ENCODE data around the gene E4F1. TPM values are rescaled to one million over a fixed set of nuclear protein-coding genes. Genes with fewer than 3 reads are reported as not detected.

Gene E4F1
- total RNA-seq, 1 experiment from 2014 or later: 34.4 TPM

DNA sequence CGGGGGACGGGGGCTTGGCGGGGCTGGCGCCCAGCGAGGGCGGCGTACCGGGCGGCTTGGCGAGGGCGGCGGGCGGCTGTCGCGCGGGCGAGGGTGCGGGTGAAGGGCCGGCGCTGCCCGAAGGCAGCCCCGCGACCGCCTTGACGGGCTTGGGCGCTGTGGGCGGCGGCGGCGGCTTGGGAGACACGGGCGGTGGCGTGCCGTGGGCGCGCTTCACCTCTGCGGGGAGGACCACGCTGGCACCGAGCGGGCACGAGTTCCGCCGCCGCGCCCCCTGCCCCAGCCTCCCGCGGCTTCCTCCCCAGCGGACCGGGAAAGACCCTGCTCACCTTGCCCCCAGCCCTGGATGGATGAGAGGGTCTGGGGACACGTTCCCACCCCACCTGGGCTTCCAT is 44.3 kb upstream of the E4F1 start:
- ChIA-PET POLR2A (no interaction called here), CTCF (no interaction called here)
- Mint-ChIP-seq H3K4me1 (0 out of 2 replicates have a peak, but pooled peaks cover 3% of the 10 kb centered on the region), H3K27ac (no peak overlapping the region), H3K27me3 (ENCODE audit: low read depth) (no peaks in the 10 kb centered on the region), H3K9me3 (no peaks in the 10 kb centered on the region), H3K4me3 (no peak overlapping the region), H3K36me3 (peaks cover 10% of the 10 kb centered on the region)
- ATAC-seq (peak; percentile 1), DNase-seq (ENCODE audit: low spot score) (no peak)
- no peak for TF ChIP-seq ZNF263 (CRISPR knock-in tag; IDR thresholded peaks at IDR 0.05; ENCODE audit: low read depth)
- TF ChIP-seq, protein P1, sequence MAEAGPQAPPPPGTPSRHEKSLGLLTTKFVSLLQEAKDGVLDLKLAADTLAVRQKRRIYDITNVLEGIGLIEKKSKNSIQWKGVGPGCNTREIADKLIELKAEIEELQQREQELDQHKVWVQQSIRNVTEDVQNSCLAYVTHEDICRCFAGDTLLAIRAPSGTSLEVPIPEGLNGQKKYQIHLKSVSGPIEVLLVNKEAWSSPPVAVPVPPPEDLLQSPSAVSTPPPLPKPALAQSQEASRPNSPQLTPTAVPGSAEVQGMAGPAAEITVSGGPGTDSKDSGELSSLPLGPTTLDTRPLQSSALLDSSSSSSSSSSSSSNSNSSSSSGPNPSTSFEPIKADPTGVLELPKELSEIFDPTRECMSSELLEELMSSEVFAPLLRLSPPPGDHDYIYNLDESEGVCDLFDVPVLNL (CRISPR knock-in tag; IDR thresholded peaks at IDR 0.05; ENCODE audit: borderline replicate concordance, low read depth): 0 out of 2 replicates have a peak, but pooled peaks have one; percentile 12

DNA sequence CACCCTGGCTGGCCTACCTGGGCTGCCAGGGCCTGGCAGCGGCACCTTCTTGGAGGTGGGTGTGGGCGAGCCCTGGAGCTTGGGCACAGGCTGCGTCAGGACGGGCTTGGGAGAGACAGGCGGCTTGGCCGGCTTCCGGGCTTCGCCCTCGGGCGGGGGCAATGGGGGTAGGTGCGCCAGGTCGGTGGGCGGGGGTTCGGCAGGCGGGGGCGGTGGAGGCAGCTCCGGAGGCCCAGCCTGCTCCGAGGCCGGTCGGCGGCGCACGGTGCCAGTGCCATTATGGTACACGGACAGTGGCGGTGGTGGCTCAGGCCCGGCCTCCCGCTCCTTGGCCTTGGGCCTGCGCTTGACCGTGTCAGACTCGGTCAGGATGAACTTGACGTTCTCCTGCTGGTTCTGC is 43.8 kb upstream of the E4F1 start:
- TF ChIP-seq, protein P2, sequence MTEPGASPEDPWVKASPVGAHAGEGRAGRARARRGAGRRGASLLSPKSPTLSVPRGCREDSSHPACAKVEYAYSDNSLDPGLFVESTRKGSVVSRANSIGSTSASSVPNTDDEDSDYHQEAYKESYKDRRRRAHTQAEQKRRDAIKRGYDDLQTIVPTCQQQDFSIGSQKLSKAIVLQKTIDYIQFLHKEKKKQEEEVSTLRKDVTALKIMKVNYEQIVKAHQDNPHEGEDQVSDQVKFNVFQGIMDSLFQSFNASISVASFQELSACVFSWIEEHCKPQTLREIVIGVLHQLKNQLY (CRISPR knock-in tag; IDR thresholded peaks at IDR 0.05): no peak
- TF ChIP-seq AR (CRISPR knock-in tag; IDR thresholded peaks at IDR 0.05): no peak
- TF ChIP-seq KAT7 (CRISPR knock-in tag; IDR thresholded peaks at IDR 0.05; ENCODE audit: borderline replicate concordance): no peak
- no peak for TF ChIP-seq MXD4 (CRISPR knock-in tag; IDR thresholded peaks at IDR 0.05; ENCODE audit: borderline replicate concordance)
- TF ChIP-seq, protein P3, sequence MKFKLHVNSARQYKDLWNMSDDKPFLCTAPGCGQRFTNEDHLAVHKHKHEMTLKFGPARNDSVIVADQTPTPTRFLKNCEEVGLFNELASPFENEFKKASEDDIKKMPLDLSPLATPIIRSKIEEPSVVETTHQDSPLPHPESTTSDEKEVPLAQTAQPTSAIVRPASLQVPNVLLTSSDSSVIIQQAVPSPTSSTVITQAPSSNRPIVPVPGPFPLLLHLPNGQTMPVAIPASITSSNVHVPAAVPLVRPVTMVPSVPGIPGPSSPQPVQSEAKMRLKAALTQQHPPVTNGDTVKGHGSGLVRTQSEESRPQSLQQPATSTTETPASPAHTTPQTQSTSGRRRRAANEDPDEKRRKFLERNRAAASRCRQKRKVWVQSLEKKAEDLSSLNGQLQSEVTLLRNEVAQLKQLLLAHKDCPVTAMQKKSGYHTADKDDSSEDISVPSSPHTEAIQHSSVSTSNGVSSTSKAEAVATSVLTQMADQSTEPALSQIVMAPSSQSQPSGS (CRISPR knock-in tag; IDR thresholded peaks at IDR 0.05; ENCODE audit: borderline replicate concordance, low read depth): no peak
- TF ChIP-seq CREM (CRISPR knock-in tag; IDR thresholded peaks at IDR 0.05): no peak
- Mint-ChIP-seq H3K9me3 (no peaks in the 10 kb centered on the region), H3K4me1 (0 out of 2 replicates have a peak, but pooled peaks cover 3% of the 10 kb centered on the region), H3K27me3 (ENCODE audit: low read depth) (no peaks in the 10 kb centered on the region), H3K27ac (no peak overlapping the region), H3K36me3 (peaks cover 6% of the 10 kb centered on the region), H3K4me3 (no peak overlapping the region)
- no peak for DNase-seq (ENCODE audit: low spot score)
- ATAC-seq: no peak
- ChIA-PET POLR2A (no interaction called here), CTCF (no interaction called here)

GRCh38 chr16:2180461-2180860 is 42.9 kb upstream of the E4F1 start:
- TF ChIP-seq AR (CRISPR knock-in tag; IDR thresholded peaks at IDR 0.05) (no peak), IRF2 (CRISPR knock-in tag; IDR thresholded peaks at IDR 0.05; ENCODE audit: borderline replicate concordance, low read depth) (no peak), ZMAT4 (CRISPR knock-in tag; IDR thresholded peaks at IDR 0.05) (no peak), ZNF263 (CRISPR knock-in tag; IDR thresholded peaks at IDR 0.05; ENCODE audit: low read depth) (no peak), CREB1 (CRISPR knock-in tag; IDR thresholded peaks at IDR 0.05) (no peak), SOX15 (CRISPR knock-in tag; IDR thresholded peaks at IDR 0.05) (no peak), EMX1 (CRISPR knock-in tag; IDR thresholded peaks at IDR 0.05) (no peak), ATF1 (CRISPR knock-in tag; IDR thresholded peaks at IDR 0.05) (no peak)
- TF ChIP-seq, protein P4, sequence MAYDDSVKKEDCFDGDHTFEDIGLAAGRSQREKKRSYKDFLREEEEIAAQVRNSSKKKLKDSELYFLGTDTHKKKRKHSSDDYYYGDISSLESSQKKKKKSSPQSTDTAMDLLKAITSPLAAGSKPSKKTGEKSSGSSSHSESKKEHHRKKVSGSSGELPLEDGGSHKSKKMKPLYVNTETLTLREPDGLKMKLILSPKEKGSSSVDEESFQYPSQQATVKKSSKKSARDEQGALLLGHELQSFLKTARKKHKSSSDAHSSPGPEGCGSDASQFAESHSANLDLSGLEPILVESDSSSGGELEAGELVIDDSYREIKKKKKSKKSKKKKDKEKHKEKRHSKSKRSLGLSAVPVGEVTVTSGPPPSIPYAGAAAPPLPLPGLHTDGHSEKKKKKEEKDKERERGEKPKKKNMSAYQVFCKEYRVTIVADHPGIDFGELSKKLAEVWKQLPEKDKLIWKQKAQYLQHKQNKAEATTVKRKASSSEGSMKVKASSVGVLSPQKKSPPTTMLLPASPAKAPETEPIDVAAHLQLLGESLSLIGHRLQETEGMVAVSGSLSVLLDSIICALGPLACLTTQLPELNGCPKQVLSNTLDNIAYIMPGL (CRISPR knock-in tag; IDR thresholded peaks at IDR 0.05): no peak
- TF ChIP-seq, protein P5, sequence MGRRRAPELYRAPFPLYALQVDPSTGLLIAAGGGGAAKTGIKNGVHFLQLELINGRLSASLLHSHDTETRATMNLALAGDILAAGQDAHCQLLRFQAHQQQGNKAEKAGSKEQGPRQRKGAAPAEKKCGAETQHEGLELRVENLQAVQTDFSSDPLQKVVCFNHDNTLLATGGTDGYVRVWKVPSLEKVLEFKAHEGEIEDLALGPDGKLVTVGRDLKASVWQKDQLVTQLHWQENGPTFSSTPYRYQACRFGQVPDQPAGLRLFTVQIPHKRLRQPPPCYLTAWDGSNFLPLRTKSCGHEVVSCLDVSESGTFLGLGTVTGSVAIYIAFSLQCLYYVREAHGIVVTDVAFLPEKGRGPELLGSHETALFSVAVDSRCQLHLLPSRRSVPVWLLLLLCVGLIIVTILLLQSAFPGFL (CRISPR knock-in tag; IDR thresholded peaks at IDR 0.05; ENCODE audit: borderline replicate concordance): no peak
- TF ChIP-seq, protein P6, sequence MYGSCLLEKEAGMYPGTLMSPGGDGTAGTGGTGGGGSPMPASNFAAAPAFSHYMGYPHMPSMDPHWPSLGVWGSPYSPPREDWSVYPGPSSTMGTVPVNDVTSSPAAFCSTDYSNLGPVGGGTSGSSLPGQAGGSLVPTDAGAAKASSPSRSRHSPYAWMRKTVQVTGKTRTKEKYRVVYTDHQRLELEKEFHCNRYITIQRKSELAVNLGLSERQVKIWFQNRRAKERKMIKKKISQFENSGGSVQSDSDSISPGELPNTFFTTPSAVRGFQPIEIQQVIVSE (CRISPR knock-in tag; IDR thresholded peaks at IDR 0.05; ENCODE audit: borderline replicate concordance): no peak
- DNase-seq (ENCODE audit: low spot score) (no peak), ATAC-seq (no peak)
- H3K27me3 Mint-ChIP-seq (ENCODE audit: low read depth): no peaks in the 10 kb centered on the region
- peaks cover 6% of the 10 kb centered on the region for H3K36me3 Mint-ChIP-seq
- no peak overlapping the region for H3K27ac Mint-ChIP-seq
- ChIA-PET POLR2A (no interaction called here), CTCF (no interaction called here)
- H3K4me3 Mint-ChIP-seq: no peak overlapping the region
- 0 out of 2 replicates have a peak, but pooled peaks cover 3% of the 10 kb centered on the region for H3K4me1 Mint-ChIP-seq
- no peaks in the 10 kb centered on the region for H3K9me3 Mint-ChIP-seq
